ENCODE data around the gene GRB10.
"Not testable (repeated sequence)": the region's sequence is repeated elsewhere in the genome, so short reads cannot be mapped to it uniquely, and the experiment has no call there.

Gene GRB10

GRCh38 chr7:50580057-50580456, 202.6 kb downstream of the GRB10 start:
- DNase-seq (ENCODE audit: low spot score), result no peak

DNA sequence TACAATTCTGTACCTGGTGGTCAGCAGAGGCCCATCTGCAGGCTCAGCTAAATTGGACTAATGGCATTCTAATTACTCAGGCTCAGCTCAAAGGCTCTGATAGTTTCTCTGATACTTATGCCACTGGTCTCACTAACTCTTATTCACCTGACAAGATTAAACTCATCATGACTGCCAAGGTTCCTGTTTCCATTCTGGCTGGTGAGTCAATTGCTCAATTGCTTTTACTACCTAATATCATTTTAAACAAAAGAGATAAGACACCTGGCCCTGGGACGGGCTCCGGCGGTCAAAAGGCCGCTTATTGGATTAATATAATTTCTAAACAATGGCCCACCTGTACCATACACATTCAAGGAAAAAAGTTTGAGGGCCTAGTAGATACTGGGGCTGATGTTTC, 204.6 kb downstream of the GRB10 start:
- DNase-seq (ENCODE audit: low spot score), result not testable (repeated sequence)

- no peak for DNase-seq (ENCODE audit: low spot score)
Measured at GRCh38 chr7:50577569-50577968, 205.1 kb downstream of the GRB10 start.

DNA sequence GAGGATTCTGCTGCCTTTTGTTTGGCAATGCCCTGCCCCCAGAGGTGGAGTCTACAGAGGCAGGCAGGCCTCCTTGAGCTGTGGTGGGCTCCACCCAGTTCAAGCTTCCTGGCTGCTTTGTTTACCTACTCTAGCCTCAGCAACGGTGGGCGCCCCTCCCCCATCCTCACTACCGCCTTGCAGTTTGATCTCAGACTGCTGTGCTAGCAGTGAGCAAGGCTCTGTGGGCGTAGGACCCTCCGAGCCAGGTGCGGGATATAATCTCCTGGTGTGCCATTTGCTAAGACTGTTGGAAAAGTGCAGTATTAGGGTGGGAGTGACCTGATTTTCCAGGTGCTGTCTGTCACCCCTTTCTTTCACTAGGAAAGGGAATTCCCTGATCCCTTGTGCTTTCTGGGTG, 206.3 kb downstream of the GRB10 start:
- DNase-seq (ENCODE audit: low spot score), result not testable (repeated sequence)

DNA sequence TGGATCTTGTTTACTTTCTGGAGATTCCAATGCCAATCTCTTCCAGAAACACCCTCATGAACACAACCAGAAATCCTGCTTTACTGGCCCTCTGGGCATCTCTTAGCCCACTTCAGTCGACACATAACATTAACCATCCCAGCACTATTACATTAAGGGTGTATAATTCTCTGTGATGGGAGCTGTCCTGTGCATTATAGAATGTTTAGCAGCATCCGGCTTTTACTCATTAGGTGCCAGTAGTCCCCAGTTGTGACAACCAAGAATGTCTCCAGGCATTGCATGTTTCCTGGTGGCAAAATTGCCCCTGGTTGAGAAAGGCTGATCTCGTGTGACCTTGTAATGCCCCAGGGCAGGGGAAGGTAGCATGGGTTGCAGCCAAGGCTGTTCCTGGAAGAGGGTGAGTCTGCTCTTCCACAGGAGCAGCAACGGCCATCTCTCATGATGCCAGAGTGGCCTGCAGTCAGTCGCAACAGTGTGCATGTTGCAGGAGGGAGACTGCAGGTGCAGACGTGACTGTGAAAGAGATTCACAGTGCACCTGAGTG, 214.9 kb downstream of the GRB10 start:
- no peak for DNase-seq (ENCODE audit: low spot score)

- no peak for DNase-seq (ENCODE audit: low spot score)
Measured at GRCh38 chr7:50565977-50566376, 216.7 kb downstream of the GRB10 start.

DNA sequence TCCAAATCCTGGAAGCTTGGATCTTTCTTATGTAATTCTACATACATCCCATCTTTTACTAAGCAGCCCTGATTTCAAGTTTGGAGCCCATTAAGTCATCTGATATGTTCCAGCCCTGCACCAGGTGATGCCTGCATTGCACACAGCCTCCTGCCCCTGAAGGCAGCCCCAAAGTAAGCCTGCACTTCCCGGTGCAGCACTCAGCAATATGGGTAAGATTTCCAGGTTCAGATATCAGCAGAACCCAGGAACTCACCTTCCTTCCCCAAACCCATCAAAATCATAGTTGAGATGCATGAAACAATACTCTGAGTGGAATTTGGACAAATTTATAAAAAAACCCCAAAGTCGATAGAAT, 217.2 kb downstream of the GRB10 start:
- DNase-seq (ENCODE audit: low spot score), result no peak

- DNase-seq (ENCODE audit: low spot score), result no peak
Measured at GRCh38 chr7:50564640-50565558, 217.8 kb downstream of the GRB10 start, which contains the start of gene DDC. Gene DDC, minus strand, starts transcription at chr7:50565405. Its CDS starts 21,320 bp downstream, at chr7:50544085.

GRCh38 chr7:50564171-50564570, 218.5 kb downstream of the GRB10 start:
- DNase-seq (ENCODE audit: low spot score), result no peak

- DNase-seq (ENCODE audit: low spot score), result no peak
Measured at GRCh38 chr7:50562136-50562535, 220.6 kb downstream of the GRB10 start.

GRCh38 chr7:50560865-50561351, 221.8 kb downstream of the GRB10 start:
- DNase-seq (ENCODE audit: low spot score), result no peak

DNA sequence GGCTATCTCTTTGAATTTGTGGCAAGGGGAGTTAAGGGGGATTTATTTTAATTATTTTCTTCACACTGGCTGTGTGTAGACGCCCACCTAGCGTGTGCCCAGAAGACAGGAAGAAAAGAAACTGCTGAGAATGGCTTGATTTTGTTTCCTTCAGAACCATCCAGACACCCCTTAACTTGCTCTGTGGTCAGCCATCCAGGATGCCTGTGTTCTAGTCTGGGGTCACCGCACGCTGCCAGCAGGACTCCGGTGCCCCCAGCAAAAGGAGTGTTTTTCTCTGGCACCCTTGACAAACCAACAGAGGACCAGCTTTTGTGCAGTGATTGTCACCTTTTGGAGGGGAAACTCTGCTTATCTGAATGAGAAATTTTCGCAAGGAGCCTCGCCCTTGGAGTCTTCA, 222.8 kb downstream of the GRB10 start:
- no peak for DNase-seq (ENCODE audit: low spot score)

DNA sequence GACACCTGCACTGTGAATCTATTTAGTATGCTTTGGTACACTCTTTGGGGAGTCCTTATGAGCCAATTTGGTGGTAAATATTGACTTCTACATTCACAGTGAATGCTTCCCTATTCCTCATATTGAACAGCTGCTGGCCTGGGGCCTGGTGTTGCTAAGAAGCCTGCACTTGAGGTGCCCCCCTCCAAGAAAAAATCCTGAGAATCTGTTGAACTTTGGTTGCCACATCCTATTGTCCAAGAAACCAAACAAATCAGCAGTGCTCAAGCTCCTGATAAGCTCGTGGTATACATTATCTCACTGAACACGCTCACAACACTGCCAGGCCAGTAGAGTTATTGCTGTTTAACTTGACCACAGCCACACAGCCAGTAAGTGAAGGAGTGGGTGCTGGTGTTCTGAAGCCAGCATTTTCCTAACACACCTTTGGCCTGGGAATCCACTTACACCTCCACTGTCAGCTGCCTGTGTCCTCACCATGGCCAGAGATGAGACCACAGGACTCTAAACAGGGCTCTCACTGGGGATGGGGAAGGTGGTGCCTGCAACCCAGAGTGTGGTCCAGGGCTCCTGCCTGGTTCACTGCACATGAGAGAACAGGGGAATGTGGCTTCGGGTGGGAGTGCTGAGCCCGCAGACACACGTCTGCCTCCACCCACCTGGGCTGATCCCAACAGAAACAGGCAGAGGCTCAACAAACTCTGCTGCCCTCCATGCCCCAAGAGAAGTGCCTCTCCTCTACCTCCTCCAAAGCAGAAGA, 224.2 kb downstream of the GRB10 start:
- DNase-seq (ENCODE audit: low spot score), result no peak

GRCh38 chr7:50557099-50557498, 225.6 kb downstream of the GRB10 start:
- DNase-seq (ENCODE audit: low spot score), result no peak

DNA sequence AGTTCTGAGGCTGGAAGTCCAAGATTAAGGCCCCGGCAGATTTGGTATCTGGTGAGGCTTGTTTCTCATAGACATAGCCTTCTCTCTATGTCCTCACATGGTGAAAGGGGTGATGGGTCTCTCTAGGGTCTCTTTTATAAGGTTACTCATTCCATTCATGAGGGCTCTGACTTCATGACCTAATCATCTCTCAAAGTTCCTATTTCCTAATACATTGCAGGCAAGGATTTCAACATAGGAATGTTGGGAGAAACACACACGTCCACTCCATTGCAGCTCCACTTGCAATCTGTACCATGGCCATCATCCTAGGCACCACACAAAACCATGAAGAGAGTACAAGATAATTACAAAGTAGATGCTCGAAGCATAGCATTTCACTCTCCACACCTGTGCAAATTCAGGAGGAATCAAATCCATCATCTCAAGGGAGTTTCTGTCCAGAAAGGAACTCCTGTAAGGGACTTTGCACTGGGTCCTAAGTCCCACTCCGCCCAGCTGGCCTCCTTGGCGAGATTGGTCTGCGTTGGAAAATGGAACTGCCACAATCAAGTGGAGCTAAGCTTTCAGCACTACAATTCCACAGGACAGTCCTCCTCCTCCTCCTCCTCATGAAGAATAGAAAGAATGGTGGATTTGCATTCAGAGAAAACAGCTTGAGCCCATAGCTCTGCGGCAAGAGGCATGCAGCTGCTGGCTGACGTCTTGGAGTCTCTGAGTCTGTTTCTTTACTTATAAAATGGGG, 226.3 kb downstream of the GRB10 start:
- no peak for DNase-seq (ENCODE audit: low spot score)

DNA sequence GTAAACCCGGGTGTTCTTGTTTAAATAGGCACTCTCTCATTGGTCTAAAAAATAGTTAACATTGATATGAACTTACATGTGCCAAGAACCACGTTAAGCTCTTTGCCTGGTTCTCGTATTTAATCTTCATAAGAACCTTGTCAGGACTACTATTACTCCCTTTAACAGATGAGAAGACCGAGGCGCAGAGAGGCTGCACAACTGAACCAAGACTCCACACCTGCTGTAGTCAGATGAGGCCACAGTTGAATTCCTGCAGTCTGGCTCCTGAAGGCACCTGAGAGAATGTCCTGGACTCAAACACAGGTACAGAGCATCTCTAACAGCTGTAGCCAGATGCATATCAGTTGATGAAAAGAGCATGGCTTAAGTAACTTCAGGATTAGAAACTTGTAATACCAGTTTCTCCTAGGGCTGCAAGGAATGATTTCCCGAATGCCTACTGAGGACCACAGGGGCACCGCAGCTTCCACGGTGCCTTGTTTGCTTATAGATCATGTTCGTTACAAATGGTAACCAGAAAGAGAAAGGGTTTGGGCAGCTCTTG, 227.0 kb downstream of the GRB10 start:
- no peak for DNase-seq (ENCODE audit: low spot score)

DNA sequence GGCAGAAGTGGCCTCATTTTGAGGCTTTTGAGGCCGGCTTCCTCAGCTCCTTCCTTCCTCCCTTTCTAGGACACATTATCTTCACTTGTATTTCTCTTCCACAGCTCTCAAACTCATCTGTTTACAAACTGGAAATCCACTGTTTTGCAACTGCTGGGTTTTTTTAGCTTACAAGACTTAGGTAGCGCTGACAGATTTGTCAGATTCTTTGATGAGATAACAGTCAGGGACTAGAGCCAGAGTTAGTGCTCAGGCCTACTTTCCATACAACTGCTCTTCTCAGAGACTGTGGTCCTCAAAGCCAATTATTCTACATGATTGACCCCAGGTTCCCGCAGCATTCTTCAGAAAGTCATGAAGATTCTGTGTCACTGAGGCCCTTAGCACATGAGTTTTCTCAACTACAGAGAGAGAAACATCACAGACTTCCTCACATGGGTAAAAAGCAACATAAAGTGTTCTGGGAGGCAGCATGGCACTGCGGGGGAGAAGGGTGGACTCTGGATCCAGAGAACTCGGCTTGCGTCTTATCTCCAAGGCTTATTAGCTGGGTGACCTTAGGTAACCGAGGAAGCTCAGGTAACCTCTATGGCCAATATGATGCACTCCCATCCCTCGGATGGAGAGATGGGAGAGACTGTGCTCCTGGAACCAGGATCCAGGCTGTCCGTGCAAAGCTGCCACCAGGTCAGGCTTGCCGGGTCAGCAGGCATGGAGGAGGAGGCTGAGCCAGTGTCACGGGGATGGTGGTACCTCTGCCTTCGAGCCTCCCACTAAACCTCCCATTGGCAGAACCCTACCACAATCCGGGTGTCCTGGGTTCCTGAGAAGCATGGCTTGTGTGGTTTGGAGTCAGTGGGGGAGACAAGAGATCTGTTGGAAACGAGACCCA, 228.0 kb downstream of the GRB10 start:
- no peak for DNase-seq (ENCODE audit: low spot score)

DNA sequence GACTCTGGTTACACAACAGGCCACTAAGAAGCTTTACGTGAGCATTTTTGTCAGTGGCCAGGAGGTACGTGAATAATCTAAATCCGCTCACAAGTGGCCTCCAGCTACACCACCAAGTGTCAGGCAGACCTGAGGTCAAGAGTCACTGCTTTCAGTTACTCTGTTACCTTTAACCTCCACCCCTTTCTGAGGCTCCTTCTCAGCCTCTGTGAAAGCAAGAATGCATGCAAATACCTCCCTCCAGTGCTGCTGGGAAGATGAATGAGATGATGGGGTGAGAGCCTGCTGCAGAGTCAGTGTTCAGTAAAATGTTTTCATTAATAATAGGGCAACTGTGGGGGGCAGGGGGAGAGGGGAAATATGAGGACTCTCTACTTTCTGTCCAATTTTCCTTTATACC, 228.7 kb downstream of the GRB10 start:
- no peak for DNase-seq (ENCODE audit: low spot score)

DNA sequence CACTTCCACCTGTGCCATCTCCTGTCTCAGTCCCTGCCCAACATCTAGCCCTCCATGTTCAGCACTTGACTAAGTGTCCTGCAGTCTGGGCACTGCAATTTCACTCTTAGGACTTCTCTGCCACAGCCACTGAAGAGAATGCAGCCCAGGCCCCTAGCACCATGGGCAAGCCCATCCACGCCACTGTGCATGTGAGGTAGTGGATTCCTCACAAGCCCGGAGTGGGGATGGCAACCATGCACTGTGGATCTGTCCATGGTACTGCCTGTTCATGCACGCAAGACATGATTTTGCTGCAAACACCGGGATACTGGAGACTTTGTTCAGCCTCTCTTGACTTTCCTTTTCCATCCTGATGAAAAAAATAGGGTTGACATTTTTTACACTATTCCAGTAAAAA, 229.8 kb downstream of the GRB10 start:
- peak; percentile 70 for DNase-seq (ENCODE audit: low spot score)

DNA sequence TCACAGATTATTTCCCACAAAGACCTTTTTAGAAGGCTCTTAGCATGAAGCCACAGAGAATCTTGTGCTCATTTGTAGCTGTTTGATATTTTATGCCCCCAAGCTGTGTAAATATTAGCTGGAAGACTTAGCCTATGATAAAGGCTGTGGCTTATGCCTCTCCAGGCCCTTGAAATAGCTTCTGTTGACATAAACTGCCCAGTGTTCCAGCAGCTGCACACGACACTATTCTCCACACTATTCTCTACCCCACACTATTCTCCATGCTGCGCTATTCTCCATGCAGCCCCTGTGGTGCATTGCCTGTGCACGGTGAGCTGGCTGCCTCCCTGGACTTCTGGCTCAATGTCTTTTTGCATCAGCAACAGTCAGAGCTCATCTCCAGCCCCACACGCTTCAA, 230.6 kb downstream of the GRB10 start:
- DNase-seq (ENCODE audit: low spot score), result no peak

GRCh38 chr7:50545613-50546012, 237.1 kb downstream of the GRB10 start:
- DNase-seq (ENCODE audit: low spot score), result not testable (repeated sequence)
